ENCODE results near the gene TCP11.

TCP11 gene

DNA sequence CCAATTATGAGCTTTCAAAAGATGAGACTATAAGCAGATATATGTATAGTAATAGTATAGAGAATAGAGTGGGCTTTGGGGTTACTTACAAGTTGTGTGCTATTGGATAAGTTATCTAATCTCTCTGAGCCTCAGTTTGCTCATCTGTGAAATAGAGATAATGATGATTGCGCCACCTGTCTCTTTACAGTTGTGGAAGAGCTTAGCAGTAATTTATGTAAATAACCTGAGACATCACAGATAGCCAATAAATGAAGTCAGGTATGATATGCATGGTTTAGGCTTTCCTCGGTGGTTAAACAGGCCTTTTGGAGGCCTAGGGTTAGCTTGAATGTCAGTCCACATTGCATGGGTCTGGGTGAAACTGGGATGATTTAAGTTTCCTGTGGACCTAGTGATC lies 42.8 kb upstream of the TCP11 start:
- no peak overlapping the region for H3K4me3 ChIP-seq (ENCODE audit: low read depth, low read length)
- TF ChIP-seq, protein P1, sequence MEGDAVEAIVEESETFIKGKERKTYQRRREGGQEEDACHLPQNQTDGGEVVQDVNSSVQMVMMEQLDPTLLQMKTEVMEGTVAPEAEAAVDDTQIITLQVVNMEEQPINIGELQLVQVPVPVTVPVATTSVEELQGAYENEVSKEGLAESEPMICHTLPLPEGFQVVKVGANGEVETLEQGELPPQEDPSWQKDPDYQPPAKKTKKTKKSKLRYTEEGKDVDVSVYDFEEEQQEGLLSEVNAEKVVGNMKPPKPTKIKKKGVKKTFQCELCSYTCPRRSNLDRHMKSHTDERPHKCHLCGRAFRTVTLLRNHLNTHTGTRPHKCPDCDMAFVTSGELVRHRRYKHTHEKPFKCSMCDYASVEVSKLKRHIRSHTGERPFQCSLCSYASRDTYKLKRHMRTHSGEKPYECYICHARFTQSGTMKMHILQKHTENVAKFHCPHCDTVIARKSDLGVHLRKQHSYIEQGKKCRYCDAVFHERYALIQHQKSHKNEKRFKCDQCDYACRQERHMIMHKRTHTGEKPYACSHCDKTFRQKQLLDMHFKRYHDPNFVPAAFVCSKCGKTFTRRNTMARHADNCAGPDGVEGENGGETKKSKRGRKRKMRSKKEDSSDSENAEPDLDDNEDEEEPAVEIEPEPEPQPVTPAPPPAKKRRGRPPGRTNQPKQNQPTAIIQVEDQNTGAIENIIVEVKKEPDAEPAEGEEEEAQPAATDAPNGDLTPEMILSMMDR (IDR thresholded peaks at IDR 0.05; ENCODE audit: borderline replicate concordance, insufficient read depth, low read depth, low read length) = no peak

- no peak overlapping the region for H3K4me3 ChIP-seq (ENCODE audit: low read depth, low read length)
- TF ChIP-seq, protein P1 (IDR thresholded peaks at IDR 0.05; ENCODE audit: borderline replicate concordance, insufficient read depth, low read depth, low read length) = no peak
These were observed 42.1 kb upstream of the TCP11 start for GRCh38 chr6:35183281-35183680.

DNA sequence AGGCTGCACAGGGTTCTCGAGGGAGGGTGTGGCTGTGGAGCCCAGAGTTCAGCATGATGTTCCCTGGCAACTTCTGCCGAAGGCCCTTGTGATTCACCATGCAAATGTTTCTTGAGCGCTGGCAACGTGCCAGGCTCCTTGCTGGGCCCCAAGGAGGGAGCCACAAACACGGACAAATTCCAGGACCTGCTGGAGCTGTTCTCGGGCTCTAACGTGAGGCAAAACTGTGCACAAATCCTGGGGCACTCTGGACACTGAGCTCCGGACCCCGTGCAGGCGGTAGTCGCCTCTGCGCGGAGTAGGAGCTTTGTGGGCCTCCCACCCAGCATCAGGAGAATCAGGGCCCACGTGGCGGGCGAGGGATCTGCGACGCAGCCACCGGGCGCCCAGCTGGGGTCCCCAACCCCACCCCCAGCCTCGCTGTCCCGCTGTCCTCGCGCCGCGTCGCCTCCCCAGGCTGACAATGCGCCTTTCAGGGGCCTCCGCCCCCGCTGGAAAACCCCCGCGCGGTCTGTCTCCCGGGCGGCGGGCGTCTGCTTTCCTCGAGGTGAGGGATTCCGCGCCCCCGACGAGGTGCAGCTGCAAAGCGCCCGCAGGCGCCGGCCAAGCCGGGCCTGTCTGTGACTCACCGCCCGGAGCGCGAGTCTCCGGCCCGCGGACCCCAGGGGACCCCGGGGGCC lies 40.9 kb upstream of the TCP11 start:
- H3K4me3 ChIP-seq (ENCODE audit: low read depth, low read length) = no peak overlapping the region
- TF ChIP-seq, protein P1 (IDR thresholded peaks at IDR 0.05; ENCODE audit: borderline replicate concordance, insufficient read depth, low read depth, low read length) = no peak

DNA sequence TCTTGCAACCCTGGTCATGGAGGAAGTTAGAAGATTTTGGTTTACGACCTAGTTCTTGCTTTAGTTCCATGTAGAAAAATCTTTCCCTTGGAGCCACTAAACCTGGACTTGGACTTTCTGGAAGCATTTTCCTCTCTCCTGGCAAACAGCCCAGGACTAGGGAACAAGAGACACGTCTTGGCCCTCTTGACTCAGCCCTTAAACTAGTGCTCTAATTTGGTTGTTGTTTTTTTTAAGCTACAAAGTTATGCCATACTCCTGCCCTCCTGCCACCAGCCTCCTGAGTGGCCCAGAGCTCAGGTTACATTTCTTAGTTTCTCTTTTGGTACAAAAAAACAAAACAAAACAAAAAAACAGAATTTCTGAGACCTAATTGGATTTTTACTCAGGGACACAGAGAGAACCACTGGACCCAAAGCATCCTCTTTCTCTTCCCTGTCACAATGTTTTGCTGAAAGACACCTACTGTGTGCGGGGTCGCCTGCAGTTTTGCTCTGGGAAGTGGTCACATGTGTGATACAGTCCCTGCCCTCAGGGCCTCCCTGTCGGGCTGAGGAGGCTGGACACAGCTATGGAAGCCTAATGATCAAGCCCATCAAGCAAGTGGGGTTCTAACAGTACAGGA lies 40.3 kb upstream of the TCP11 start:
- TF ChIP-seq, protein P1 (IDR thresholded peaks at IDR 0.05; ENCODE audit: borderline replicate concordance, insufficient read depth, low read depth, low read length) = no peak
- no peak overlapping the region for H3K4me3 ChIP-seq (ENCODE audit: low read depth, low read length)

DNA sequence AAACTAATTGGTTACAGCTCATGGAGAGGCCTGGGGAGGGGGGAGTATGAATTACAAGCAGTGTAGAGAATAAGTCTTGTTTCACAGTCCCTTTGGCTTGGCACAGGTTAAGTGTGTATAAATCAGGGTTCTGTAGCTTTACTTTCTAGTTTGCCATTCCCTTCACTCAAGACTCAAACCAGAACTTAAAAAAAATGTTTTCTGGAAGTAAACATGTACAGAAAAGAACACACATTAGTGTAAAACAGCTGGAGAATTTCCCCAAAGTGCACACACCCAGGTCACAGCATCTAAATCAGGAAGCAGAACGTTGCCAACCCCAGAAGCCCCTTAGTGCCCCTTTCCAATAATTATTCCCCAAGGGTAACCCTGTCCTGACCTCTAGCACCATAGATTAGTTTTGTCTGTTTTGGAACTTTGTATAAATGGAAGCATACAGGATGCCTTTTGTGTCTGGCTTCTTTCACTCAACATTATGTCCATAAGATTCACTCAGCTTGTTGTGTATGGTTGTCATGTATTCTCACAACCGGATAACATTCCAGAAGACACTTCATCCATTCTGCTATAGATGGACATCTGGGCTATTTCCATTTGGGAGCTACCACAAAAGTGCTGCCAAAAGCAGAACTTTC lies 38.9 kb upstream of the TCP11 start:
- TF ChIP-seq, protein P1 (IDR thresholded peaks at IDR 0.05; ENCODE audit: borderline replicate concordance, insufficient read depth, low read depth, low read length) = no peak
- H3K4me3 ChIP-seq (ENCODE audit: low read depth, low read length) = no peak overlapping the region

- TF ChIP-seq, protein P1 (IDR thresholded peaks at IDR 0.05; ENCODE audit: borderline replicate concordance, insufficient read depth, low read depth, low read length) = peak; percentile 24; the same call in 1 of the 2 replicates
- H3K4me3 ChIP-seq (ENCODE audit: low read depth, low read length) = no peak overlapping the region
These were observed 38.0 kb upstream of the TCP11 start for GRCh38 chr6:35178932-35179832.

All from GM12875 (cell line).